ENCODE results near the gene RABGAP1L. TPM values are rescaled to one million over a fixed set of nuclear protein-coding genes. Genes with fewer than 3 reads are reported as not detected.
A peak's percentile ranks its signal among the peaks of the same experiment; 100 is the strongest.
"Not testable (repeated sequence)": the region's sequence is repeated elsewhere in the genome, so short reads cannot be mapped to it uniquely, and the experiment has no call there.

Gene RABGAP1L
- total RNA-seq, 3 donors from 2014 or later: 46.1 to 74.7 (median 59.2) TPM

- no peaks in the 10 kb centered on the region for H3K36me3 ChIP-seq (ENCODE audit: low read depth)
- H3K9me3 ChIP-seq: no peaks in the 10 kb centered on the region
- DNase-seq: no peak
- no peak overlapping the region for H3K4me3 ChIP-seq
- ATAC-seq: peak; percentile 49
- no peak for TF ChIP-seq CTCF (IDR thresholded peaks at IDR 0.05)
- intact Hi-C loops (cut with DNase I, micrococcal nuclease): no loop called here
- peaks cover under 1% of the 10 kb centered on the region for H3K4me1 ChIP-seq (ENCODE audit: low read depth)
Observed at GRCh38 chr1:174890024-174890423, 730.7 kb downstream of the RABGAP1L start.

GRCh38 chr1:174892016-174892415 is 732.7 kb downstream of the RABGAP1L start:
- Histone ChIP-seq H3K4me1 (ENCODE audit: low read depth) (peaks cover 2% of the 10 kb centered on the region), H3K9me3 (no peaks in the 10 kb centered on the region), H3K4me3 (no peak overlapping the region), H3K36me3 (ENCODE audit: low read depth) (no peaks in the 10 kb centered on the region)
- no peak for TF ChIP-seq CTCF (IDR thresholded peaks at IDR 0.05)
- no peak for DNase-seq
- intact Hi-C loops (cut with DNase I, micrococcal nuclease): no loop called here
- no peak for ATAC-seq

GRCh38 chr1:174894117-174894762 is 734.9 kb downstream of the RABGAP1L start:
- H3K36me3 ChIP-seq (ENCODE audit: low read depth): no peaks in the 10 kb centered on the region
- H3K4me3 ChIP-seq: no peak overlapping the region
- no peak for TF ChIP-seq CTCF (IDR thresholded peaks at IDR 0.05)
- ATAC-seq: peak; percentile 95
- intact Hi-C loops (cut with DNase I, micrococcal nuclease): no loop called here
- DNase-seq: no peak
- no peaks in the 10 kb centered on the region for H3K9me3 ChIP-seq
- H3K4me1 ChIP-seq (ENCODE audit: low read depth): peaks cover 5% of the 10 kb centered on the region

- intact Hi-C loops (cut with DNase I, micrococcal nuclease); ATAC-seq; H3K4me1 ChIP-seq (ENCODE audit: low read depth); H3K36me3 ChIP-seq (ENCODE audit: low read depth); H3K4me3 ChIP-seq; DNase-seq; H3K9me3 ChIP-seq: not testable (repeated sequence)
Observed at GRCh38 chr1:174895610-174896009, 736.3 kb downstream of the RABGAP1L start.

- H3K36me3 ChIP-seq (ENCODE audit: low read depth): no peaks in the 10 kb centered on the region
- TF ChIP-seq CTCF (IDR thresholded peaks at IDR 0.05): no peak
- intact Hi-C loops (cut with DNase I, micrococcal nuclease): no loop called here
- DNase-seq (no peak), ATAC-seq (no peak)
- no peak overlapping the region for H3K4me3 ChIP-seq
- no peaks in the 10 kb centered on the region for H3K9me3 ChIP-seq
- H3K4me1 ChIP-seq (ENCODE audit: low read depth): peaks cover 5% of the 10 kb centered on the region
Observed at GRCh38 chr1:174898102-174898797, 738.9 kb downstream of the RABGAP1L start.

GRCh38 chr1:174900317-174900716 is 741.0 kb downstream of the RABGAP1L start:
- DNase-seq (no peak), ATAC-seq (no peak)
- H3K9me3 ChIP-seq: no peaks in the 10 kb centered on the region
- TF ChIP-seq CTCF (IDR thresholded peaks at IDR 0.05): no peak
- no peaks in the 10 kb centered on the region for H3K36me3 ChIP-seq (ENCODE audit: low read depth)
- peaks cover 3% of the 10 kb centered on the region for H3K4me1 ChIP-seq (ENCODE audit: low read depth)
- no peak overlapping the region for H3K4me3 ChIP-seq
- intact Hi-C loops (cut with DNase I, micrococcal nuclease): no loop called here

Data from mucosa of descending colon (tissue), 3 donors.